ENCODE measurements around the gene CENPX. TPM values are rescaled to one million over a fixed set of nuclear protein-coding genes. Genes with fewer than 3 reads are reported as not detected.

CENPX gene
- total and polyA plus RNA-seq, 2 of the 13 experiments (the other 11 are each of a cell fraction or from before 2014, with no cell fraction given), result 92.7 to 170 TPM

DNA sequence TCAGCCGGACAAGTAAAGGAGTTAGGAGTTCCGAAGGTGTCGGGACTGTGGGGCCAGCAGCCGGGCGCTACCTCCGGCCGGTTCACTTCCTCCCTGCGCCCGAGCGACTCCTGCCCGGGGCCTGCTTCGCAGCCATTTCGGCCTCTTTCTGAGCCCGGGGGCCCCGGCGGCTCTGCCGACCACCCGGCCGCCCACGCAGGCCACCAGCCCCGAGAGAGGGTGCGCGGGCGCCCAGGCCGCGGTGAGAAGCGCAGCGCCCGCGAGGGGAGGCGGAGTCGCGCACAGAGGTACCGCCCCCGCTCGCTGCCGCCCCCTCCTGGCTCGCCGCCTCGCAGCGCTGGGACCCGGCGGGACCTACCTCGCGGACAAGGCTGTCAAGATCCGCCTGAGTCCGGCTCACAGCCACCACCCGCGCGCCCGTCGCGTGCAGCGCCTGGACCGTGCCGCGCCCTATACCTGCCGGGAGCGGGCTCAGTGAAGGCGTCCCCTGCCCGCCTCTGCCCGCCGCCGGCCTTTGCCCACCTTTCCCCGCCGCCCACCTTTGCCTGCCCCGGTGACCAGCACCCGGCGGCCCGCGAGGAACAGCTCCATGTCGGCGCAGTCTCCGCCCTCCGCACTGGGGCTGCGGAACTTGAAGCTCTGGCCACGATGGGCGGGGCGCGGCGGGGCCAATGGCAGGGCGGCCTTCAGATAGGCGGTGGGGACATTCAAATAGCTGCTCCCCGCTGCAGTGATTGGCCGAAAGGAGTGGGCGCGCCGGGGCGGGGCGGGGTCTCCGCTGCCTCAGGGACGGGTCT lies 14.6 kb upstream of the CENPX start, which contains the start of gene DCXR (continued):
- TF ChIP-seq ZNF292 (CRISPR knock-in tag; IDR thresholded peaks at IDR 0.05; ENCODE audit: borderline replicate concordance, low read depth) (peak; percentile 16; the same call in 1 of the 2 replicates), ZBTB42 (CRISPR knock-in tag; IDR thresholded peaks at IDR 0.05) (0 out of 2 replicates have a peak, but pooled peaks have one; percentile 51), RBM39 (IDR thresholded peaks at IDR 0.05; ENCODE audit: low read depth, low read length, poor library complexity, severe bottlenecking) (peak; percentile 72), ZFX (CRISPR knock-in tag; IDR thresholded peaks at IDR 0.05; ENCODE audit: low read depth) (peak; percentile 98), NCOR1 (IDR thresholded peaks at IDR 0.05; ENCODE audit: borderline replicate concordance, low read length) (peak; percentile 50; the same call in 1 of the 2 replicates), ZNF704 (CRISPR knock-in tag; IDR thresholded peaks at IDR 0.05; ENCODE audit: borderline replicate concordance) (no peak), TARDBP (CRISPR knock-in tag; IDR thresholded peaks at IDR 0.05) (peak; percentile 80; the same call in 1 of the 2 replicates), TEAD2 (CRISPR knock-in tag; IDR thresholded peaks at IDR 0.05) (no peak), IRF2 (CRISPR knock-in tag; IDR thresholded peaks at IDR 0.05) (peak; percentile 59; the same call in 1 of the 2 replicates), ZNF234 (CRISPR knock-in tag; conservative IDR thresholded peaks at IDR 0.05) (no peak), ZNF143 (CRISPR knock-in tag; IDR thresholded peaks at IDR 0.05) (no peak; the same call in 1 of the 2 replicates), NR2F2 (IDR thresholded peaks at IDR 0.05; ENCODE audit: borderline replicate concordance, low read depth) (peak; percentile 35; the same call in 1 of the 2 replicates), MEF2D (CRISPR knock-in tag; IDR thresholded peaks at IDR 0.05) (peak; percentile 29; the same call in 1 of the 2 replicates), ZNF616 (CRISPR knock-in tag; IDR thresholded peaks at IDR 0.05; ENCODE audit: low read depth) (peak; percentile 49; the same call in 1 of the 2 replicates), NR2F1 (CRISPR knock-in tag; IDR thresholded peaks at IDR 0.05) (peak in 1 of 2 experiments; percentile 41; a peak in 1 of 4 replicates)
- TF ChIP-seq, protein P1, sequence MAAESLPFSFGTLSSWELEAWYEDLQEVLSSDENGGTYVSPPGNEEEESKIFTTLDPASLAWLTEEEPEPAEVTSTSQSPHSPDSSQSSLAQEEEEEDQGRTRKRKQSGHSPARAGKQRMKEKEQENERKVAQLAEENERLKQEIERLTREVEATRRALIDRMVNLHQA (CRISPR knock-in tag; IDR thresholded peaks at IDR 0.05), result 0 out of 2 replicates have a peak, but pooled peaks have one; percentile 54
- TF ChIP-seq, protein P2, sequence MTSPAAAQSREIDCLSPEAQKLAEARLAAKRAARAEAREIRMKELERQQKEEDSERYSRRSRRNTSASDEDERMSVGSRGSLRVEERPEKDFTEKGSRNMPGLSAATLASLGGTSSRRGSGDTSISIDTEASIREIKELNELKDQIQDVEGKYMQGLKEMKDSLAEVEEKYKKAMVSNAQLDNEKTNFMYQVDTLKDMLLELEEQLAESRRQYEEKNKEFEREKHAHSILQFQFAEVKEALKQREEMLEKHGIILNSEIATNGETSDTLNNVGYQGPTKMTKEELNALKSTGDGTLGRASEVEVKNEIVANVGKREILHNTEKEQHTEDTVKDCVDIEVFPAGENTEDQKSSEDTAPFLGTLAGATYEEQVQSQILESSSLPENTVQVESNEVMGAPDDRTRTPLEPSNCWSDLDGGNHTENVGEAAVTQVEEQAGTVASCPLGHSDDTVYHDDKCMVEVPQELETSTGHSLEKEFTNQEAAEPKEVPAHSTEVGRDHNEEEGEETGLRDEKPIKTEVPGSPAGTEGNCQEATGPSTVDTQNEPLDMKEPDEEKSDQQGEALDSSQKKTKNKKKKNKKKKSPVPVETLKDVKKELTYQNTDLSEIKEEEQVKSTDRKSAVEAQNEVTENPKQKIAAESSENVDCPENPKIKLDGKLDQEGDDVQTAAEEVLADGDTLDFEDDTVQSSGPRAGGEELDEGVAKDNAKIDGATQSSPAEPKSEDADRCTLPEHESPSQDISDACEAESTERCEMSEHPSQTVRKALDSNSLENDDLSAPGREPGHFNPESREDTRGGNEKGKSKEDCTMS (CRISPR knock-in tag; conservative IDR thresholded peaks at IDR 0.05), result no peak
- TF ChIP-seq, protein P3, sequence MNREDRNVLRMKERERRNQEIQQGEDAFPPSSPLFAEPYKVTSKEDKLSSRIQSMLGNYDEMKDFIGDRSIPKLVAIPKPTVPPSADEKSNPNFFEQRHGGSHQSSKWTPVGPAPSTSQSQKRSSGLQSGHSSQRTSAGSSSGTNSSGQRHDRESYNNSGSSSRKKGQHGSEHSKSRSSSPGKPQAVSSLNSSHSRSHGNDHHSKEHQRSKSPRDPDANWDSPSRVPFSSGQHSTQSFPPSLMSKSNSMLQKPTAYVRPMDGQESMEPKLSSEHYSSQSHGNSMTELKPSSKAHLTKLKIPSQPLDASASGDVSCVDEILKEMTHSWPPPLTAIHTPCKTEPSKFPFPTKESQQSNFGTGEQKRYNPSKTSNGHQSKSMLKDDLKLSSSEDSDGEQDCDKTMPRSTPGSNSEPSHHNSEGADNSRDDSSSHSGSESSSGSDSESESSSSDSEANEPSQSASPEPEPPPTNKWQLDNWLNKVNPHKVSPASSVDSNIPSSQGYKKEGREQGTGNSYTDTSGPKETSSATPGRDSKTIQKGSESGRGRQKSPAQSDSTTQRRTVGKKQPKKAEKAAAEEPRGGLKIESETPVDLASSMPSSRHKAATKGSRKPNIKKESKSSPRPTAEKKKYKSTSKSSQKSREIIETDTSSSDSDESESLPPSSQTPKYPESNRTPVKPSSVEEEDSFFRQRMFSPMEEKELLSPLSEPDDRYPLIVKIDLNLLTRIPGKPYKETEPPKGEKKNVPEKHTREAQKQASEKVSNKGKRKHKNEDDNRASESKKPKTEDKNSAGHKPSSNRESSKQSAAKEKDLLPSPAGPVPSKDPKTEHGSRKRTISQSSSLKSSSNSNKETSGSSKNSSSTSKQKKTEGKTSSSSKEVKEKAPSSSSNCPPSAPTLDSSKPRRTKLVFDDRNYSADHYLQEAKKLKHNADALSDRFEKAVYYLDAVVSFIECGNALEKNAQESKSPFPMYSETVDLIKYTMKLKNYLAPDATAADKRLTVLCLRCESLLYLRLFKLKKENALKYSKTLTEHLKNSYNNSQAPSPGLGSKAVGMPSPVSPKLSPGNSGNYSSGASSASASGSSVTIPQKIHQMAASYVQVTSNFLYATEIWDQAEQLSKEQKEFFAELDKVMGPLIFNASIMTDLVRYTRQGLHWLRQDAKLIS (CRISPR knock-in tag; IDR thresholded peaks at IDR 0.05), result peak; percentile 70; the same call in 1 of the 2 replicates
- TF ChIP-seq, protein P4, sequence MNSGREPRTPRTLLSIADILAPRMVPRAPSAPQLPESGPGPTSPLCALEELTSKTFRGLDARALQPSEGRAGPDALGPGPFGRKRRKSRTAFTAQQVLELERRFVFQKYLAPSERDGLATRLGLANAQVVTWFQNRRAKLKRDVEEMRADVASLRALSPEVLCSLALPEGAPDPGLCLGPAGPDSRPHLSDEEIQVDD (CRISPR knock-in tag; IDR thresholded peaks at IDR 0.05; ENCODE audit: borderline replicate concordance), result peak; percentile 92

Measured in HepG2 (cell line).